ENCODE results near the gene TPRG1.

TPRG1 gene

DNA sequence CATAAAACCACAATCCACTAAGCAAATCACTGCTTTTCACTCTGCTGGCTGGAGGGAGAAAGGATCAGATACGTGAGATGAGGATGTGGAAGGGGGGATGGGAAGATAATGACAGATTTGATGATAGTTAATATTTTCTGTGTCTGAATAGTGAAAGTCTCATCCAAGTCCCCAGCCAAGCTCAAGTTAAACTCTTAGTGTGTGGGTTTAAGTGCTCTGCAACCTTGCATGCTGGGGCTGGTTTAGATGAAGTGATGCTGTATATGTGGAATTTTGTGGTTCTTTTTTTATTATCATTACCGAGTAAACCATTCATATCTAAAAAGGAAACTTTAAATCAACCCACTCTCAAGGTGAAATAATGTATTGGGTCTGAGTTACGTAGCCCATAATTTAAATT is 111.0 kb downstream of the TPRG1 start:
- no peak overlapping the region for H3K4me3 ChIP-seq (replicated peaks; ENCODE audit: insufficient read depth, low read length)
- no peaks in the 10 kb centered on the region for H3K27me3 ChIP-seq (ENCODE audit: insufficient read depth, poor library complexity, severe bottlenecking)
- DNase-seq (ENCODE audit: low read depth in 1 of 2, low spot score in 1 of 2), result no peak
- no peak overlapping the region for H3K27ac ChIP-seq (replicated peaks)
- TF ChIP-seq POLR2AphosphoS5 (IDR thresholded peaks at IDR 0.05; ENCODE audit: low read depth) (no peak), SPI1 (IDR thresholded peaks at IDR 0.05; ENCODE audit: borderline replicate concordance, low read depth) (no peak), GABPA (IDR thresholded peaks at IDR 0.05; ENCODE audit: low read depth) (no peak)
- TF ChIP-seq, protein P1, sequence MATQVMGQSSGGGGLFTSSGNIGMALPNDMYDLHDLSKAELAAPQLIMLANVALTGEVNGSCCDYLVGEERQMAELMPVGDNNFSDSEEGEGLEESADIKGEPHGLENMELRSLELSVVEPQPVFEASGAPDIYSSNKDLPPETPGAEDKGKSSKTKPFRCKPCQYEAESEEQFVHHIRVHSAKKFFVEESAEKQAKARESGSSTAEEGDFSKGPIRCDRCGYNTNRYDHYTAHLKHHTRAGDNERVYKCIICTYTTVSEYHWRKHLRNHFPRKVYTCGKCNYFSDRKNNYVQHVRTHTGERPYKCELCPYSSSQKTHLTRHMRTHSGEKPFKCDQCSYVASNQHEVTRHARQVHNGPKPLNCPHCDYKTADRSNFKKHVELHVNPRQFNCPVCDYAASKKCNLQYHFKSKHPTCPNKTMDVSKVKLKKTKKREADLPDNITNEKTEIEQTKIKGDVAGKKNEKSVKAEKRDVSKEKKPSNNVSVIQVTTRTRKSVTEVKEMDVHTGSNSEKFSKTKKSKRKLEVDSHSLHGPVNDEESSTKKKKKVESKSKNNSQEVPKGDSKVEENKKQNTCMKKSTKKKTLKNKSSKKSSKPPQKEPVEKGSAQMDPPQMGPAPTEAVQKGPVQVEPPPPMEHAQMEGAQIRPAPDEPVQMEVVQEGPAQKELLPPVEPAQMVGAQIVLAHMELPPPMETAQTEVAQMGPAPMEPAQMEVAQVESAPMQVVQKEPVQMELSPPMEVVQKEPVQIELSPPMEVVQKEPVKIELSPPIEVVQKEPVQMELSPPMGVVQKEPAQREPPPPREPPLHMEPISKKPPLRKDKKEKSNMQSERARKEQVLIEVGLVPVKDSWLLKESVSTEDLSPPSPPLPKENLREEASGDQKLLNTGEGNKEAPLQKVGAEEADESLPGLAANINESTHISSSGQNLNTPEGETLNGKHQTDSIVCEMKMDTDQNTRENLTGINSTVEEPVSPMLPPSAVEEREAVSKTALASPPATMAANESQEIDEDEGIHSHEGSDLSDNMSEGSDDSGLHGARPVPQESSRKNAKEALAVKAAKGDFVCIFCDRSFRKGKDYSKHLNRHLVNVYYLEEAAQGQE (IDR thresholded peaks at IDR 0.05; ENCODE audit: insufficient replicate concordance, low read depth), result no peak
- TF ChIP-seq, protein P2, sequence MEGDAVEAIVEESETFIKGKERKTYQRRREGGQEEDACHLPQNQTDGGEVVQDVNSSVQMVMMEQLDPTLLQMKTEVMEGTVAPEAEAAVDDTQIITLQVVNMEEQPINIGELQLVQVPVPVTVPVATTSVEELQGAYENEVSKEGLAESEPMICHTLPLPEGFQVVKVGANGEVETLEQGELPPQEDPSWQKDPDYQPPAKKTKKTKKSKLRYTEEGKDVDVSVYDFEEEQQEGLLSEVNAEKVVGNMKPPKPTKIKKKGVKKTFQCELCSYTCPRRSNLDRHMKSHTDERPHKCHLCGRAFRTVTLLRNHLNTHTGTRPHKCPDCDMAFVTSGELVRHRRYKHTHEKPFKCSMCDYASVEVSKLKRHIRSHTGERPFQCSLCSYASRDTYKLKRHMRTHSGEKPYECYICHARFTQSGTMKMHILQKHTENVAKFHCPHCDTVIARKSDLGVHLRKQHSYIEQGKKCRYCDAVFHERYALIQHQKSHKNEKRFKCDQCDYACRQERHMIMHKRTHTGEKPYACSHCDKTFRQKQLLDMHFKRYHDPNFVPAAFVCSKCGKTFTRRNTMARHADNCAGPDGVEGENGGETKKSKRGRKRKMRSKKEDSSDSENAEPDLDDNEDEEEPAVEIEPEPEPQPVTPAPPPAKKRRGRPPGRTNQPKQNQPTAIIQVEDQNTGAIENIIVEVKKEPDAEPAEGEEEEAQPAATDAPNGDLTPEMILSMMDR (IDR thresholded peaks at IDR 0.05; ENCODE audit: insufficient read depth, low read length), result no peak

DNA sequence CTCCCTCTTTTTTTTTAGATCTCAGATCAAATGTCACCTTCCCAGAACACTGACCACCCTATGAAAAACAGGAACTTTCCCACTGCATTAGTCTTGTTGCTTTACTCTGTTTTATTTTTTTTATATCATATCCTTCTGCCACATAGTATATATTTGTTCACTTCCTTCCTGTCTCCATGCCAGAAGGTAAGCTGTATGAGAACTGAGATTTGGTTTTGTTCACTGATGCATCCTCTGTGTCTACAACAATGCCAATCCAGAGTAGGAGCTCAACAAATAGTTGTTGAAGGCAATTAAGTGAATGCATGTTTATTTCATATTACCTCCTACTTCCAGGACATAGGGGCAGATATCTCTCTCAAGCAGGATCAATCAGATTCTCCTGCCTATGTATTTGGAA is 114.4 kb downstream of the TPRG1 start:
- no peak for DNase-seq (ENCODE audit: low read depth in 1 of 2, low spot score in 1 of 2)
- H3K4me3 ChIP-seq (replicated peaks; ENCODE audit: insufficient read depth, low read length), result no peak overlapping the region
- no peaks in the 10 kb centered on the region for H3K27me3 ChIP-seq (ENCODE audit: insufficient read depth, poor library complexity, severe bottlenecking)
- TF ChIP-seq POLR2AphosphoS5 (IDR thresholded peaks at IDR 0.05; ENCODE audit: low read depth), result no peak
- TF ChIP-seq, protein P1 (IDR thresholded peaks at IDR 0.05; ENCODE audit: insufficient replicate concordance, low read depth), result no peak
- TF ChIP-seq, protein P2 (IDR thresholded peaks at IDR 0.05; ENCODE audit: insufficient read depth, low read length), result no peak
- no peak for TF ChIP-seq GABPA (IDR thresholded peaks at IDR 0.05; ENCODE audit: low read depth)
- no peak for TF ChIP-seq SPI1 (IDR thresholded peaks at IDR 0.05; ENCODE audit: borderline replicate concordance, low read depth)
- H3K27ac ChIP-seq (replicated peaks), result no peak overlapping the region

DNA sequence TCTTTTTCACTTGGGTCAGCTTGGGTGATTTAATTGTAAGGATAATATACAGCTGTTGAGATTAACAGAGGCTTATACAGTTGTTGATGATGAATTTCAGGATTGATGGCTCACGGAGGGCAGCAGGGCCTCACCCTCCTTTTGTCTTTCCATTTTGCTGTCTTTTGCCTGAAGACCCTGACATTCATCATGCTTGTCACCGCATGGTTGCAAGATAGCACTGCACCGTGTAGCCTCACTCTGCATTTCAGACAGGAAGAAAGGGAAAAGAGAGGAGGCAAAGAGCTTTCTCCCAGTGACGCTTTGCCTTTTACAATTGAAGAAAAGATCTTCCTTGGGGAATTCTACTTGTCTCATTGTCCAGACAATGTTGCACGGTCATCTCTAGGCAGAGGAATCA is 115.1 kb downstream of the TPRG1 start:
- TF ChIP-seq GABPA (IDR thresholded peaks at IDR 0.05; ENCODE audit: low read depth), result no peak
- no peak for TF ChIP-seq SPI1 (IDR thresholded peaks at IDR 0.05; ENCODE audit: borderline replicate concordance, low read depth)
- TF ChIP-seq, protein P1 (IDR thresholded peaks at IDR 0.05; ENCODE audit: insufficient replicate concordance, low read depth), result no peak
- TF ChIP-seq POLR2AphosphoS5 (IDR thresholded peaks at IDR 0.05; ENCODE audit: low read depth), result no peak
- TF ChIP-seq, protein P2 (IDR thresholded peaks at IDR 0.05; ENCODE audit: insufficient read depth, low read length), result no peak
- Histone ChIP-seq H3K4me3 (replicated peaks; ENCODE audit: insufficient read depth, low read length) (no peak overlapping the region), H3K27ac (replicated peaks) (no peak overlapping the region), H3K27me3 (ENCODE audit: insufficient read depth, poor library complexity, severe bottlenecking) (no peaks in the 10 kb centered on the region)
- no peak for DNase-seq (ENCODE audit: low read depth in 1 of 2, low spot score in 1 of 2)
